ENCODE results near the gene INPP5J. TPM values are rescaled to one million over a fixed set of nuclear protein-coding genes. Genes with fewer than 3 reads are reported as not detected.

INPP5J gene
- total and polyA plus RNA-seq, 2 of the 13 experiments (the other 11 are each of a cell fraction or from before 2014, with no cell fraction given): 0.24 to 1.1 TPM

DNA sequence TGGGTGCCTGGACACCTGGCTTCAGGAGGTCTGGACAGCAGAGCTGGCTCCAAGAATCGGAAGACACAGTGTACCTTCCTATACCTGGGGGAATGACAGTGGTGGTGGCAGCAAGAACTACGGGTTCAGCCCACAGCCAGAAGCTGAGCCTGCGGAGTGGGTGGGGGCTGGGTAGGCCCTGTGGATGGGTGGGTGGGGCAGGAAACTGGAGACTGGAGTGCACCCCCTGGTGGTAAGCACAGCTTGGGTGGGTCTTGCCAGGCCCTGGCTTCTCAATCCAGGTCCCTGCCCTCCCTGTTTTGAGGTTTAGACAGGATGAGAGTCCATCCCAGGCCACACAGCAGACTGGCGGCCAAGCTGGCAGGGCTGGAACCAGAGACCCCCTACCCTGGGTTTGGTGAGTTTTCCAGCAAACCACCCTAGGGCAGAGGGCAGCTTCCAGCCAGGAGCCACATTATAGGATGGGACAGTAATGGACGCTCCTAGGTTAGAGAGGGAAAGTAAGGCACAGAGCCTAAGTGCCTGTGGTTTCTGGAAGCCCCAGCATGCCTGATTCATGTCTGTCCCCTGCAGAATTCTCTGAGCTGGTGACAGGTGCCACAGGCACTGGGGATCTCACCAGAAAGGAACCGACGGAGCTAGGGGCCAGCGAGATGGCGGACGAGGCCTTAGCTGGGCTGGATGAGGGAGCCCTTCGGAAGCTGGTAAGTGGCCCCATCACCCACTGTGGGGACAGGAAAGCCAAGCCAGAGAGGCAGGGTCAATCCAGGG is 40.0 kb upstream of the INPP5J start (continued):
- TF ChIP-seq, protein P1, sequence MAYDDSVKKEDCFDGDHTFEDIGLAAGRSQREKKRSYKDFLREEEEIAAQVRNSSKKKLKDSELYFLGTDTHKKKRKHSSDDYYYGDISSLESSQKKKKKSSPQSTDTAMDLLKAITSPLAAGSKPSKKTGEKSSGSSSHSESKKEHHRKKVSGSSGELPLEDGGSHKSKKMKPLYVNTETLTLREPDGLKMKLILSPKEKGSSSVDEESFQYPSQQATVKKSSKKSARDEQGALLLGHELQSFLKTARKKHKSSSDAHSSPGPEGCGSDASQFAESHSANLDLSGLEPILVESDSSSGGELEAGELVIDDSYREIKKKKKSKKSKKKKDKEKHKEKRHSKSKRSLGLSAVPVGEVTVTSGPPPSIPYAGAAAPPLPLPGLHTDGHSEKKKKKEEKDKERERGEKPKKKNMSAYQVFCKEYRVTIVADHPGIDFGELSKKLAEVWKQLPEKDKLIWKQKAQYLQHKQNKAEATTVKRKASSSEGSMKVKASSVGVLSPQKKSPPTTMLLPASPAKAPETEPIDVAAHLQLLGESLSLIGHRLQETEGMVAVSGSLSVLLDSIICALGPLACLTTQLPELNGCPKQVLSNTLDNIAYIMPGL (CRISPR knock-in tag; IDR thresholded peaks at IDR 0.05; ENCODE audit: borderline replicate concordance in 1 of 2, low read depth in 1 of 2): peak in 1 of 2 experiments; percentile 22; a peak in 1 of 4 replicates
- no peak for TF ChIP-seq JUND (CRISPR knock-in tag; IDR thresholded peaks at IDR 0.05)
- TF ChIP-seq ZNF7 (CRISPR knock-in tag; IDR thresholded peaks at IDR 0.05): no peak
- TF ChIP-seq ZNF589 (CRISPR knock-in tag; conservative IDR thresholded peaks at IDR 0.05): no peak
- no peak for TF ChIP-seq RBM22 (optimal IDR thresholded peaks at IDR 0.05; ENCODE audit: low read length)
- no peak for TF ChIP-seq ZNF724P (CRISPR knock-in tag; IDR thresholded peaks at IDR 0.05; ENCODE audit: borderline replicate concordance)
- TF ChIP-seq, protein P2, sequence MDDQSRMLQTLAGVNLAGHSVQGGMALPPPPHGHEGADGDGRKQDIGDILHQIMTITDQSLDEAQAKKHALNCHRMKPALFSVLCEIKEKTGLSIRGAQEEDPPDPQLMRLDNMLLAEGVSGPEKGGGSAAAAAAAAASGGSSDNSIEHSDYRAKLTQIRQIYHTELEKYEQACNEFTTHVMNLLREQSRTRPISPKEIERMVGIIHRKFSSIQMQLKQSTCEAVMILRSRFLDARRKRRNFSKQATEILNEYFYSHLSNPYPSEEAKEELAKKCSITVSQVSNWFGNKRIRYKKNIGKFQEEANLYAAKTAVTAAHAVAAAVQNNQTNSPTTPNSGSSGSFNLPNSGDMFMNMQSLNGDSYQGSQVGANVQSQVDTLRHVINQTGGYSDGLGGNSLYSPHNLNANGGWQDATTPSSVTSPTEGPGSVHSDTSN (CRISPR knock-in tag; IDR thresholded peaks at IDR 0.05; ENCODE audit: borderline replicate concordance): no peak
- TF ChIP-seq ZNF562 (CRISPR knock-in tag; IDR thresholded peaks at IDR 0.05; ENCODE audit: borderline replicate concordance): no peak
- peak; percentile 77; the same call in 1 of the 2 replicates for TF ChIP-seq KLF12 (CRISPR knock-in tag; IDR thresholded peaks at IDR 0.05; ENCODE audit: borderline replicate concordance)
- peak; percentile 41; the same call in 1 of the 2 replicates for TF ChIP-seq KDM2A (CRISPR knock-in tag; IDR thresholded peaks at IDR 0.05; ENCODE audit: borderline replicate concordance, low read depth)
- peak; percentile 68; the same call in 1 of the 2 replicates for TF ChIP-seq RAD21 (CRISPR knock-in tag; IDR thresholded peaks at IDR 0.05)
- TF ChIP-seq, protein P3, sequence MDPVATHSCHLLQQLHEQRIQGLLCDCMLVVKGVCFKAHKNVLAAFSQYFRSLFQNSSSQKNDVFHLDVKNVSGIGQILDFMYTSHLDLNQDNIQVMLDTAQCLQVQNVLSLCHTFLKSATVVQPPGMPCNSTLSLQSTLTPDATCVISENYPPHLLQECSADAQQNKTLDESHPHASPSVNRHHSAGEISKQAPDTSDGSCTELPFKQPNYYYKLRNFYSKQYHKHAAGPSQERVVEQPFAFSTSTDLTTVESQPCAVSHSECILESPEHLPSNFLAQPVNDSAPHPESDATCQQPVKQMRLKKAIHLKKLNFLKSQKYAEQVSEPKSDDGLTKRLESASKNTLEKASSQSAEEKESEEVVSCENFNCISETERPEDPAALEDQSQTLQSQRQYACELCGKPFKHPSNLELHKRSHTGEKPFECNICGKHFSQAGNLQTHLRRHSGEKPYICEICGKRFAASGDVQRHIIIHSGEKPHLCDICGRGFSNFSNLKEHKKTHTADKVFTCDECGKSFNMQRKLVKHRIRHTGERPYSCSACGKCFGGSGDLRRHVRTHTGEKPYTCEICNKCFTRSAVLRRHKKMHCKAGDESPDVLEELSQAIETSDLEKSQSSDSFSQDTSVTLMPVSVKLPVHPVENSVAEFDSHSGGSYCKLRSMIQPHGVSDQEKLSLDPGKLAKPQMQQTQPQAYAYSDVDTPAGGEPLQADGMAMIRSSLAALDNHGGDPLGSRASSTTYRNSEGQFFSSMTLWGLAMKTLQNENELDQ (CRISPR knock-in tag; IDR thresholded peaks at IDR 0.05; ENCODE audit: borderline replicate concordance): no peak
- no peak for TF ChIP-seq HNRNPLL (IDR thresholded peaks at IDR 0.05; ENCODE audit: low read depth, low read length, poor library complexity, severe bottlenecking)
- TF ChIP-seq, protein P4, sequence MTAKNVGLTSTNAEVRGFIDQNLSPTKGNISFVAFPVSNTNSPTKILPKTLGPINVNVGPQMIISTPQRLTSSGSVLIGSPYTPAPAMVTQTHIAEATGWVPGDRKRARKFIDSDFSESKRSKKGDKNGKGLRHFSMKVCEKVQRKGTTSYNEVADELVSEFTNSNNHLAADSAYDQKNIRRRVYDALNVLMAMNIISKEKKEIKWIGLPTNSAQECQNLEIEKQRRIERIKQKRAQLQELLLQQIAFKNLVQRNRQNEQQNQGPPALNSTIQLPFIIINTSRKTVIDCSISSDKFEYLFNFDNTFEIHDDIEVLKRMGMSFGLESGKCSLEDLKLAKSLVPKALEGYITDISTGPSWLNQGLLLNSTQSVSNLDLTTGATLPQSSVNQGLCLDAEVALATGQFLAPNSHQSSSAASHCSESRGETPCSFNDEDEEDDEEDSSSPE (CRISPR knock-in tag; IDR thresholded peaks at IDR 0.05): no peak
- TF ChIP-seq, protein P5, sequence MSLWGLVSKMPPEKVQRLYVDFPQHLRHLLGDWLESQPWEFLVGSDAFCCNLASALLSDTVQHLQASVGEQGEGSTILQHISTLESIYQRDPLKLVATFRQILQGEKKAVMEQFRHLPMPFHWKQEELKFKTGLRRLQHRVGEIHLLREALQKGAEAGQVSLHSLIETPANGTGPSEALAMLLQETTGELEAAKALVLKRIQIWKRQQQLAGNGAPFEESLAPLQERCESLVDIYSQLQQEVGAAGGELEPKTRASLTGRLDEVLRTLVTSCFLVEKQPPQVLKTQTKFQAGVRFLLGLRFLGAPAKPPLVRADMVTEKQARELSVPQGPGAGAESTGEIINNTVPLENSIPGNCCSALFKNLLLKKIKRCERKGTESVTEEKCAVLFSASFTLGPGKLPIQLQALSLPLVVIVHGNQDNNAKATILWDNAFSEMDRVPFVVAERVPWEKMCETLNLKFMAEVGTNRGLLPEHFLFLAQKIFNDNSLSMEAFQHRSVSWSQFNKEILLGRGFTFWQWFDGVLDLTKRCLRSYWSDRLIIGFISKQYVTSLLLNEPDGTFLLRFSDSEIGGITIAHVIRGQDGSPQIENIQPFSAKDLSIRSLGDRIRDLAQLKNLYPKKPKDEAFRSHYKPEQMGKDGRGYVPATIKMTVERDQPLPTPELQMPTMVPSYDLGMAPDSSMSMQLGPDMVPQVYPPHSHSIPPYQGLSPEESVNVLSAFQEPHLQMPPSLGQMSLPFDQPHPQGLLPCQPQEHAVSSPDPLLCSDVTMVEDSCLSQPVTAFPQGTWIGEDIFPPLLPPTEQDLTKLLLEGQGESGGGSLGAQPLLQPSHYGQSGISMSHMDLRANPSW (CRISPR knock-in tag; IDR thresholded peaks at IDR 0.05; ENCODE audit: borderline replicate concordance): no peak
- TF ChIP-seq, protein P6, sequence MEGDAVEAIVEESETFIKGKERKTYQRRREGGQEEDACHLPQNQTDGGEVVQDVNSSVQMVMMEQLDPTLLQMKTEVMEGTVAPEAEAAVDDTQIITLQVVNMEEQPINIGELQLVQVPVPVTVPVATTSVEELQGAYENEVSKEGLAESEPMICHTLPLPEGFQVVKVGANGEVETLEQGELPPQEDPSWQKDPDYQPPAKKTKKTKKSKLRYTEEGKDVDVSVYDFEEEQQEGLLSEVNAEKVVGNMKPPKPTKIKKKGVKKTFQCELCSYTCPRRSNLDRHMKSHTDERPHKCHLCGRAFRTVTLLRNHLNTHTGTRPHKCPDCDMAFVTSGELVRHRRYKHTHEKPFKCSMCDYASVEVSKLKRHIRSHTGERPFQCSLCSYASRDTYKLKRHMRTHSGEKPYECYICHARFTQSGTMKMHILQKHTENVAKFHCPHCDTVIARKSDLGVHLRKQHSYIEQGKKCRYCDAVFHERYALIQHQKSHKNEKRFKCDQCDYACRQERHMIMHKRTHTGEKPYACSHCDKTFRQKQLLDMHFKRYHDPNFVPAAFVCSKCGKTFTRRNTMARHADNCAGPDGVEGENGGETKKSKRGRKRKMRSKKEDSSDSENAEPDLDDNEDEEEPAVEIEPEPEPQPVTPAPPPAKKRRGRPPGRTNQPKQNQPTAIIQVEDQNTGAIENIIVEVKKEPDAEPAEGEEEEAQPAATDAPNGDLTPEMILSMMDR (CRISPR knock-in tag; IDR thresholded peaks at IDR 0.05): peak; percentile 75
